CD4-positive, alpha-beta T cell (primary cell): ENCODE data around the gene PQBP1. TPM values are rescaled to one million over a fixed set of nuclear protein-coding genes. Genes with fewer than 3 reads are reported as not detected.
A peak's percentile ranks its signal among the peaks of the same experiment; 100 is the strongest.

ENCODE experiments used
- ATAC-seq: fragments of 200-7000 bp; cut with Tn5 transposase; one replicate; pipeline ENCODE4 v1.10.0; 2022; ENCODE audit warnings: mild to moderate bottlenecking; ENCODE audit not compliant: poor library complexity
- CTCF ChIA-PET: fragments of 350-600 bp; sonication (Branson Sonifier 250); formaldehyde crosslinking; loops from one replicate; lab custom pipeline; 2021; ENCODE audit warnings: antibody characterized with exemption, inconsistent platforms; lab: Charles Lee
- POLR2A ChIA-PET: fragments of 350-600 bp; sonication (Branson Sonifier 250); formaldehyde crosslinking; loops from one replicate; lab custom pipeline; 2021; ENCODE audit warnings: antibody characterized with exemption, inconsistent platforms; lab: Charles Lee
- DNase-seq, 14 experiments: peaks; one replicate each; pipeline ENCODE4 v3.0.0-alpha.2; 2013 to 2020; ENCODE audit warnings: mixed read lengths in 2 of 14
- H3K27ac ChIP-seq, 2 donors: one replicate each; pipeline versions ENCODE4 v1.5.1 to v1.7.0; 2013; ENCODE audit warnings: low read length in 2 of 2, low read depth in 1 of 2, mild to moderate bottlenecking in 1 of 2
- H3K27me3 ChIP-seq, 2 experiments: 1 replicate in 1 of 2; 2 replicates in 1 of 2; pipeline versions ENCODE4 v1.6.1 to v1.7.0; 2013; ENCODE audit warnings: low read length in 2 of 2, control low read depth in 1 of 2, mild to moderate bottlenecking in 1 of 2, moderate library complexity in 1 of 2; ENCODE audit not compliant: insufficient read depth in 2 of 2, control insufficient read depth in 1 of 2
- H3K36me3 ChIP-seq: one replicate; pipeline ENCODE4 v1.6.1; 2013; ENCODE audit warnings: low read length, control low read depth; ENCODE audit not compliant: insufficient read depth
- H3K4me1 ChIP-seq: one replicate; pipeline ENCODE4 v1.6.1; 2013; ENCODE audit warnings: low read length, control low read depth; ENCODE audit not compliant: insufficient read depth
- H3K4me3 ChIP-seq: one replicate; pipeline ENCODE4 v1.5.1; 2013; ENCODE audit warnings: mild to moderate bottlenecking, low read length, moderate library complexity
- H3K9me3 ChIP-seq, 2 experiments: 1 replicate in 1 of 2; 2 replicates in 1 of 2; pipeline versions ENCODE4 v1.6.1 to v1.7.0; 2013; ENCODE audit warnings: low read length in 2 of 2, mild to moderate bottlenecking in 2 of 2, control low read depth in 1 of 2, moderate library complexity in 1 of 2; ENCODE audit not compliant: control insufficient read depth in 1 of 2, insufficient read depth in 1 of 2
- H3K27ac Mint-ChIP-seq: one replicate; pipeline ENCODE4 v1.8.0; 2020; ENCODE audit warnings: mixed read lengths
- H3K27me3 Mint-ChIP-seq: one replicate; pipeline ENCODE4 v1.8.0; 2021; ENCODE audit warnings: mixed read lengths
- H3K36me3 Mint-ChIP-seq: one replicate; pipeline ENCODE4 v1.8.0; 2021; ENCODE audit warnings: low read depth, mixed read lengths
- H3K4me1 Mint-ChIP-seq: one replicate; pipeline ENCODE4 v1.8.0; 2021; ENCODE audit warnings: low read depth, mixed read lengths
- H3K4me3 Mint-ChIP-seq: one replicate; pipeline ENCODE4 v1.8.0; 2020; ENCODE audit warnings: mild to moderate bottlenecking, mixed read lengths
- H3K9me3 Mint-ChIP-seq: one replicate; pipeline ENCODE4 v1.8.0; 2020; ENCODE audit warnings: mixed read lengths
- intact Hi-C, 2 experiments: fragments of 100-400 bp; cut with DNase I in 1 of 2; cut with micrococcal nuclease in 1 of 2; formaldehyde crosslinking; loops; one replicate each; pipeline versions ENCODE4 v1.15.1 to v1.9.0; 2023 to 2025; cut with DNase I, micrococcal nuclease
- total RNA-seq, 174 experiments: library from RNA in 2 of 174; stranded (reverse) in 2 of 174; gene quantifications; one replicate each; pipeline ENCODE4 v1.2.3 and lab custom pipeline; 2021 to 2026
- TF ChIP-seq, protein P1 (sequence below): fragments of 200-600 bp; IDR thresholded peaks from one replicate; pipeline ENCODE4 v1.8.0; 2022; ENCODE audit warnings: antibody characterized with exemption, mild to moderate bottlenecking

PQBP1 gene
- total RNA-seq, 2 experiments from 2014 or later = 73.0 to 76.6 TPM

DNA sequence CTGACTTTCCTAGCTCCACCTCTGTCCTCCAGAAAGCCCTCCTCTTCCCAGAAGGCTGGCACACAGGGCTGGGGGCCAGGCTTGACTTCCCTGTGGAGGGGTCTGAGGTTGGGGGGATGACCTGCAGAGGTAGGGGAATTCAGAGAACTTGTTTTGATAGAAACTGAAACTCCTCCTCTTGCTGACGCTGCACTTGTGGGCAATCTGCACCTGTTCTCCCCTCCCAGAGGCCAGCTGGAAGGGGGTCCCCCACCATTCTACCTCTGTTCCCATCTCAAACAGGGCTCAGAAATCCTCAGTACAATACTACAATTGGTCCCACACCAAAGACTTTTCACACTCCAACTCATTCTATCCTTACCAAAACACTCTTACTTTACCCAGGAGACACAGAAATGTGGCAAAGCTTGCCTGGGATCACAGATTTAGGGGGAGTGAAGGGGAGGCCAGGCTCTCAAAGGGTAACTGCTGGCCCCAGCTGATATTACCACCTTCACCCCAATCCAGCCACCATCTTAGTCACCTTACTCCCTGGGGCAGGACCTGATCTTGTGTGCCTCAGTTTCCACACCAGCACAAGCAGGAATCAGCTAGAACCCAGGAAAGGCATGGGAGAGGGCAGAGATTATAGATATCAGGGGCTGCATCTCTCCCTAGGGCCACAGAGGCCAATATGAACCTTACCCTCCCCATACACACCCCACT is 41.1 kb downstream of the PQBP1 start:
- H3K4me1 ChIP-seq = peaks cover 98% of the 10 kb centered on the region
- peak in 12 of 14 experiments; percentile 38 to 90 (median 66) for DNase-seq
- H3K27me3 ChIP-seq = no peaks in the 10 kb centered on the region
- ATAC-seq = peak; percentile 35
- Mint-ChIP-seq H3K4me1 (peaks cover 96% of the 10 kb centered on the region), H3K4me3 (peak overlapping the region; percentile 70), H3K9me3 (no peaks in the 10 kb centered on the region), H3K27ac (peak overlapping the region; percentile 98), H3K27me3 (no peaks in the 10 kb centered on the region), H3K36me3 (peaks cover 75% of the 10 kb centered on the region)
- TF ChIP-seq, protein P1, sequence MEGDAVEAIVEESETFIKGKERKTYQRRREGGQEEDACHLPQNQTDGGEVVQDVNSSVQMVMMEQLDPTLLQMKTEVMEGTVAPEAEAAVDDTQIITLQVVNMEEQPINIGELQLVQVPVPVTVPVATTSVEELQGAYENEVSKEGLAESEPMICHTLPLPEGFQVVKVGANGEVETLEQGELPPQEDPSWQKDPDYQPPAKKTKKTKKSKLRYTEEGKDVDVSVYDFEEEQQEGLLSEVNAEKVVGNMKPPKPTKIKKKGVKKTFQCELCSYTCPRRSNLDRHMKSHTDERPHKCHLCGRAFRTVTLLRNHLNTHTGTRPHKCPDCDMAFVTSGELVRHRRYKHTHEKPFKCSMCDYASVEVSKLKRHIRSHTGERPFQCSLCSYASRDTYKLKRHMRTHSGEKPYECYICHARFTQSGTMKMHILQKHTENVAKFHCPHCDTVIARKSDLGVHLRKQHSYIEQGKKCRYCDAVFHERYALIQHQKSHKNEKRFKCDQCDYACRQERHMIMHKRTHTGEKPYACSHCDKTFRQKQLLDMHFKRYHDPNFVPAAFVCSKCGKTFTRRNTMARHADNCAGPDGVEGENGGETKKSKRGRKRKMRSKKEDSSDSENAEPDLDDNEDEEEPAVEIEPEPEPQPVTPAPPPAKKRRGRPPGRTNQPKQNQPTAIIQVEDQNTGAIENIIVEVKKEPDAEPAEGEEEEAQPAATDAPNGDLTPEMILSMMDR = no peak
- POLR2A ChIA-PET = interaction anchor here (0.8 to 9.1 kb wide), 15 partner anchors 10 to 364 kb away, joined by 4 to 335 read pairs (median 11); partner anchors contain the start of genes OTUD5, PIM2, PQBP1 and RBM3
- peaks cover 25% of the 10 kb centered on the region for H3K36me3 ChIP-seq
- H3K27ac ChIP-seq = peak overlapping the region; percentile 92 to 93
- H3K9me3 ChIP-seq = no peaks in the 10 kb centered on the region
- intact Hi-C loops = loop anchor here in 1 of 2 experiments (2.0 to 5.0 kb wide), 2 partner anchors 48 to 292 kb away; no protein-coding TSS in a partner anchor
- no peak overlapping the region for H3K4me3 ChIP-seq
- CTCF ChIA-PET = interaction anchor here (0.8 to 2.5 kb wide), 3 partner anchors 17 to 47 kb away, joined by 3 to 13 read pairs (median 4); no protein-coding TSS in a partner anchor

DNA sequence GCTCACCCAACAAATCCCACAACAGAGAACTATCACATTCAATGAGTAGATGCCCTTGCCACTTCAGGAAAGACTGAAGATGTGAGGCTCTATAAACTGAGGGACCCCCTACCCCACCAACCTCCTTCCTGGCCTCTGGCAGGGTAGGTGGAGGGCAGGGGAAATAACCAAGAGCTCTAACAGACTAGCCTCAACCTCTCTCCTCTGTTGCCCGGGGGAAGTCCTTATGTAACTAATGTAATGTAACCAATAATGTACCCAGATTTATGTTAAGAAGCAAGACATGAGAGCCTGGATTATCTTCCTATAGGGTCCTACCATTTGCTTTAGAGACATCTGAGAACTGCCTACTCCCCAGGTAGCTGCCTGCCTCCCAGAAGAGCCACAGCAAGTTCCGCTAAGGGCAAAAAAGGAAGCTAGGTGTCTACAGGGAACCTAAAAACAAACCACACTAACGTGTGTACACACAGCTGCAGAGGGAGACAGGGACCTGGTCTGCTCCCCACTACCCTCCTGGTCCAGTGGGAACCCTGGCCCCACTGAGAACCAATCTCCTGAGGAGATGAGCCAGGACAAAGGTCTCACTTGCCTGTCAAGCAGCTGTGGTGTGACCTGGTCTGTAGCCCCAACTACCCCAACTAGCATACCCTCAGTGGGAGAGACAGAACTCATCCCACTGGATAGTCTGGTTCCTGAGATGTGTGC is 41.9 kb downstream of the PQBP1 start:
- Histone ChIP-seq H3K4me3 (peak overlapping the region; percentile 32), H3K36me3 (peaks cover 17% of the 10 kb centered on the region), H3K27me3 (no peaks in the 10 kb centered on the region), H3K9me3 (no peaks in the 10 kb centered on the region), H3K4me1 (peaks cover 98% of the 10 kb centered on the region), H3K27ac (peak overlapping the region; percentile 92 to 93)
- H3K4me3 Mint-ChIP-seq = peak overlapping the region; percentile 70
- peaks cover 69% of the 10 kb centered on the region for H3K36me3 Mint-ChIP-seq
- H3K4me1 Mint-ChIP-seq = peaks cover 94% of the 10 kb centered on the region
- CTCF ChIA-PET = interaction anchor here (2.2 kb wide), 1 partner anchor 48 kb away, joined by 8 read pairs; no protein-coding TSS in a partner anchor
- TF ChIP-seq, protein P1 = no peak
- peak overlapping the region; percentile 98 for H3K27ac Mint-ChIP-seq
- DNase-seq = peak in 6 of 14 experiments; percentile 17 to 67 (median 50)
- peak; percentile 22 for ATAC-seq
- POLR2A ChIA-PET = interaction anchor here (0.8 to 9.1 kb wide), 18 partner anchors 9 to 370 kb away, joined by 3 to 335 read pairs (median 4); partner anchors contain the start of genes GRIPAP1, HDAC6, OTUD5 and PIM2
- H3K27me3 Mint-ChIP-seq = no peaks in the 10 kb centered on the region
- intact Hi-C loops = loop anchor here in 1 of 2 experiments (2.0 to 5.0 kb wide), 2 partner anchors 49 to 292 kb away; no protein-coding TSS in a partner anchor
- no peaks in the 10 kb centered on the region for H3K9me3 Mint-ChIP-seq

DNA sequence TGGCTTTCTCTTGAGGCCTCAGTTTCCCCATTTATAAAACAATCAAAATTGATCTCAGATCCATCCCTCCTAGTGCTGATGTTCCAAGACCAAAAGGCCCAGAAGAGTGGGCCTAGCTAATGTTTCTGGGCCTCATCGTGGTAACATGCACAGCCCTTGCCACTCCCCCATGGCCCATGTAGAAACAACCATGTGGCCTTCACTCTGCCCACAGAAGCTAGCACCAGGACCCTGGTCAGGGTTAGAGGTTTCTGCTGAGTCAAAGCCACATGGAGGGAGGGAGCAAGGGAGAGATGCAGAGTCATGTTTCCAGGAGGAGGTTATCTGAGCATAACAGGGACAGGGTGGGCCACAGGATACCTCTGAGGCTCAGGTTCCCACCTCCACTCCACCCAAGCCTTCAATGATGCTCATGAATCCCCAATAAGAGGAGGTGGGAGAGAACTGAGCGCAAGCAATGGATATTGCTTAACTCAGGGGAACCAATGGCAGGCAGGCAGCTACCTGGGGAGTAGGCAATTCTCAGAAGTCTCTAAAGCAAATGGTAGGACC is 42.8 kb downstream of the PQBP1 start:
- ATAC-seq = no peak
- H3K27me3 Mint-ChIP-seq = no peaks in the 10 kb centered on the region
- TF ChIP-seq, protein P1 = no peak

More for the DNA sequence above, 42.8 kb downstream of the PQBP1 start:
- Histone ChIP-seq H3K4me1 (peaks cover 97% of the 10 kb centered on the region), H3K9me3 (no peaks in the 10 kb centered on the region), H3K27ac (peak overlapping the region; percentile 92 to 93), H3K27me3 (no peaks in the 10 kb centered on the region), H3K4me3 (peak overlapping the region; percentile 32), H3K36me3 (peaks cover 9% of the 10 kb centered on the region)
- no peaks in the 10 kb centered on the region for H3K9me3 Mint-ChIP-seq
- H3K4me3 Mint-ChIP-seq = no peak overlapping the region
- intact Hi-C loops = no loop called here
- ChIA-PET POLR2A (interaction anchor here (0.8 to 9.1 kb wide), 16 partner anchors 8 to 369 kb away, joined by 3 to 335 read pairs (median 4); partner anchors contain the start of genes GRIPAP1, HDAC6, OTUD5 and PIM2), CTCF (interaction anchor here (1.2 to 2.2 kb wide), 2 partner anchors 32 to 49 kb away, joined by 3 to 8 read pairs; partner anchors contain the start of gene KCND1)
- no peak for DNase-seq
- H3K27ac Mint-ChIP-seq = peak overlapping the region; percentile 98
- H3K4me1 Mint-ChIP-seq = peaks cover 86% of the 10 kb centered on the region
- peaks cover 61% of the 10 kb centered on the region for H3K36me3 Mint-ChIP-seq
